CD14-positive monocyte (primary cell): ENCODE measurements around the gene DIS3L2. TPM values are rescaled to one million over a fixed set of nuclear protein-coding genes. Genes with fewer than 3 reads are reported as not detected.

ENCODE experiments used
- DNase-seq, 3 donors: peaks; one replicate each; pipeline ENCODE4 v3.0.0-alpha.2; 2011 to 2022
- H2AFZ ChIP-seq: 2 replicates; pipeline ENCODE4 v1.6.0; 2012; ENCODE audit warnings: mild to moderate bottlenecking, low read depth, low read length, inconsistent platforms; ENCODE audit not compliant: insufficient read depth, poor library complexity, severe bottlenecking
- H3K27ac ChIP-seq, 2 donors: 1 replicate in 1 of 2; 2 replicates in 1 of 2; pipeline ENCODE4 v1.5.1; 2012 to 2013; ENCODE audit warnings: low read length in 2 of 2, control low read depth in 1 of 2, inconsistent platforms in 1 of 2, low read depth in 1 of 2, mild to moderate bottlenecking in 1 of 2
- H3K27me3 ChIP-seq, 2 donors: one replicate each; pipeline versions ENCODE4 v1.6.0 to v1.6.1; 2011 to 2013; ENCODE audit warnings: low read length in 2 of 2; ENCODE audit not compliant: control insufficient read depth in 2 of 2, insufficient read depth in 2 of 2
- H3K36me3 ChIP-seq, 2 donors: replicated peaks in 1 of 2; 1 replicate in 1 of 2; 2 replicates in 1 of 2; pipeline versions ENCODE4 v1.5.1 to v1.6.1; 2012 to 2013; ENCODE audit warnings: low read length in 2 of 2, control low read depth in 1 of 2, inconsistent platforms in 1 of 2, mild to moderate bottlenecking in 1 of 2; ENCODE audit not compliant: insufficient read depth in 2 of 2, control insufficient read depth in 1 of 2
- H3K4me1 ChIP-seq, 2 donors: 1 replicate in 1 of 2; 2 replicates in 1 of 2; pipeline versions ENCODE4 v1.5.1 to v1.6.1; 2012 to 2013; ENCODE audit warnings: low read length in 2 of 2, control low read depth in 1 of 2, inconsistent platforms in 1 of 2, mild to moderate bottlenecking in 1 of 2, moderate library complexity in 1 of 2; ENCODE audit not compliant: insufficient read depth in 2 of 2, control insufficient read depth in 1 of 2
- H3K4me2 ChIP-seq: replicated peaks from 2 replicates; pipeline ENCODE3; 2012; ENCODE audit warnings: low read length, moderate library complexity, mild to moderate bottlenecking; ENCODE audit not compliant: poor library complexity, severe bottlenecking; ENCODE audit errors: extremely low read depth
- H3K4me3 ChIP-seq, 3 experiments: fragments of 200-600 bp in 1 of 3; sonication (generic) in 1 of 3; replicated peaks in 1 of 3; 1 replicate in 2 of 3; 2 replicates in 1 of 3; pipeline ENCODE4 v1.5.1; 2011 to 2013; ENCODE audit warnings: low read length in 3 of 3, mild to moderate bottlenecking in 3 of 3, control low read depth in 2 of 3, low read depth in 2 of 3, inconsistent platforms in 1 of 3, moderate library complexity in 1 of 3
- H3K79me2 ChIP-seq: 2 replicates; pipeline ENCODE4 v1.6.0; 2012; ENCODE audit warnings: mild to moderate bottlenecking, control low read depth, inconsistent platforms, low read length, moderate library complexity; ENCODE audit not compliant: insufficient read depth
- H3K9ac ChIP-seq: 2 replicates; pipeline ENCODE4 v1.6.0; 2017; ENCODE audit warnings: low read length, mild to moderate bottlenecking; ENCODE audit not compliant: insufficient read depth, poor library complexity, severe bottlenecking
- H3K9me3 ChIP-seq, 2 donors: replicated peaks in 1 of 2; 1 replicate in 1 of 2; 2 replicates in 1 of 2; pipeline versions ENCODE4 v1.5.1 to v1.6.1; 2012 to 2013; ENCODE audit warnings: low read length in 2 of 2, control low read depth in 1 of 2; ENCODE audit not compliant: control insufficient read depth in 1 of 2, insufficient read depth in 1 of 2
- H4K20me1 ChIP-seq: 2 replicates; pipeline ENCODE4 v1.6.0; 2012; ENCODE audit warnings: mild to moderate bottlenecking, low read length, control low read depth, moderate library complexity; ENCODE audit not compliant: insufficient read depth
- H3K27ac Mint-ChIP-seq, 7 donors: one replicate each; pipeline ENCODE4 v1.8.0; 2020; ENCODE audit warnings: mild to moderate bottlenecking in 7 of 7, mixed read lengths in 7 of 7, moderate library complexity in 6 of 7, inconsistent platforms in 2 of 7
- H3K27me3 Mint-ChIP-seq, 3 donors: one replicate each; pipeline ENCODE4 v1.8.0; 2021 to 2022; ENCODE audit warnings: low read depth in 3 of 3, mild to moderate bottlenecking in 3 of 3, mixed read lengths in 3 of 3, moderate library complexity in 3 of 3, inconsistent platforms in 1 of 3
- H3K36me3 Mint-ChIP-seq, 2 donors: one replicate each; pipeline ENCODE4 v1.8.0; 2020; ENCODE audit warnings: mixed read lengths in 2 of 2, inconsistent platforms in 1 of 2, mild to moderate bottlenecking in 1 of 2
- H3K4me1 Mint-ChIP-seq: one replicate; pipeline ENCODE4 v1.8.0; 2020; ENCODE audit warnings: mild to moderate bottlenecking, mixed read lengths
- H3K4me3 Mint-ChIP-seq, 2 donors: one replicate each; pipeline ENCODE4 v1.8.0; 2020; ENCODE audit warnings: mild to moderate bottlenecking in 2 of 2, mixed read lengths in 2 of 2, moderate library complexity in 1 of 2
- H3K9me3 Mint-ChIP-seq, 7 donors: one replicate each; pipeline ENCODE4 v1.8.0; 2020 to 2022; ENCODE audit warnings: mixed read lengths in 7 of 7, mild to moderate bottlenecking in 6 of 7, moderate library complexity in 6 of 7, inconsistent platforms in 2 of 7
- CTCF ChIP-seq: fragments of 200-600 bp; IDR thresholded peaks from one replicate; pipeline ENCODE4 v1.8.0; 2022; ENCODE audit warnings: antibody characterized with exemption, mild to moderate bottlenecking
- WGBS: methylation state at CpG from one replicate; pipeline ENCODE4 v1.1.5; 2013; ENCODE audit warnings: missing lambda C conversion rate; ENCODE audit not compliant: insufficient coverage; 5-methylcytosine and 5-hydroxymethylcytosine counted together
- intact Hi-C, 2 donors: fragments of 100-400 bp; cut with micrococcal nuclease; formaldehyde crosslinking; loops; one replicate each; pipeline versions ENCODE4 v1.15.0 to v1.15.1; 2023
- polyA plus RNA-seq, 3 donors: library from polyadenylated mRNA; depleted of rRNA in 1 of 3; unstranded in 2 of 3; stranded (reverse) in 1 of 3; fragments of 300-500 nt in 2 of 3; fragments of >200 nt in 1 of 3; fragmentation: Illumina TruSeq in 2 of 3; gene quantifications; 1 replicate in 2 of 3; 2 replicates in 1 of 3; pipeline ENCODE4 v1.2.3, GENCODE V29; 2012 to 2021

The DIS3L2 gene
- polyA plus RNA-seq, 3 donors: 6.0 to 21.7 (median 6.4) TPM

DNA sequence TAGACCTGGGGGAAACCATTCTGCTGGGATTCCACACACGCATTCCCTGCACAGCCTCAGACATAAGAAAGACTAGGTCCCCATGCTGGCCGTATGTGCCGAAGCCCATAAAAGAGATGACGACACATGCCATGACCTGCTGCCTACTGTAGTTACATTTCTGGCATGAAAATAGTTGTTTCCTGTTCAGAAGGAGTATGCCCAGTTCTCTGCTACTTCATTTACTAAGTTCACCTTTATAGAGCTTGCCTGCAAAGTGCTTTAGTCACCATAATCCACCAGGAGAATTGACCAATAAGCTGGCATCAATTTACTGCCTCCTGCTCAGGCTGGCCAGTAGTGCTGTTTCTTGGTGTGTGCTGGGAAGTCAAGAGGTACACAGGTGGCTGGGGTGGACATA is 266.8 kb downstream of the DIS3L2 start:
- Histone ChIP-seq H3K4me1 (no peaks in the 10 kb centered on the region), H2AFZ (no peak overlapping the region), H3K9me3 (no peaks in the 10 kb centered on the region), H3K4me3 (no peak overlapping the region), H3K27me3 (no peaks in the 10 kb centered on the region), H4K20me1 (no peaks in the 10 kb centered on the region), H3K4me2 (no peak overlapping the region), H3K79me2 (no peaks in the 10 kb centered on the region), H3K27ac (no peak overlapping the region), H3K36me3 (no peaks in the 10 kb centered on the region), H3K9ac (no peak overlapping the region)
- no peak for DNase-seq
- Mint-ChIP-seq H3K27me3 (peaks cover 1 to 2% (median 1%) of the 10 kb centered on the region in 3 donors), H3K4me3 (no peak overlapping the region), H3K27ac (no peak overlapping the region), H3K36me3 (peaks cover 4 to 13% of the 10 kb centered on the region in 2 donors), H3K4me1 (no peaks in the 10 kb centered on the region), H3K9me3 (no peaks in the 10 kb centered on the region)
- intact Hi-C loops: no loop called here
- 100% methylated on average over 1 of the region's 4 CpGs for WGBS
- TF ChIP-seq CTCF: no peak

GRCh38 chr2:232228971-232229894 is 267.7 kb downstream of the DIS3L2 start:
- Histone ChIP-seq H3K79me2 (no peaks in the 10 kb centered on the region), H2AFZ (no peak overlapping the region), H3K36me3 (no peaks in the 10 kb centered on the region), H3K4me3 (no peak overlapping the region), H3K9me3 (no peaks in the 10 kb centered on the region), H3K4me2 (no peak overlapping the region), H3K27me3 (no peaks in the 10 kb centered on the region), H4K20me1 (no peaks in the 10 kb centered on the region), H3K9ac (no peak overlapping the region), H3K4me1 (no peaks in the 10 kb centered on the region), H3K27ac (no peak overlapping the region)
- TF ChIP-seq CTCF: no peak
- 100% methylated on average over 1 of the region's 7 CpGs for WGBS
- H3K4me1 Mint-ChIP-seq: no peaks in the 10 kb centered on the region
- H3K4me3 Mint-ChIP-seq: no peak overlapping the region
- DNase-seq: no peak
- no peak overlapping the region for H3K27ac Mint-ChIP-seq
- H3K36me3 Mint-ChIP-seq: peaks cover 3 to 5% of the 10 kb centered on the region in 2 donors
- no peaks in the 10 kb centered on the region for H3K9me3 Mint-ChIP-seq
- intact Hi-C loops: no loop called here
- peaks cover 1 to 2% (median 1%) of the 10 kb centered on the region in 3 donors for H3K27me3 Mint-ChIP-seq
